HG02970 (cell line): ENCODE results near the gene MRPL28.
"Not testable (repeated sequence)": the region's sequence is repeated elsewhere in the genome, so short reads cannot be mapped to it uniquely, and the experiment has no call there.

Source experiments
- ATAC-seq: cut with Tn5 transposase; IDR thresholded peaks from one replicate; pipeline ENCODE4 v1.9.1; 2021; ENCODE audit warnings: mild to moderate bottlenecking, moderate library complexity, moderate number of reproducible peaks; ENCODE audit not compliant: unreplicated experiment, low FRiP score

MRPL28 gene

GRCh38 chr16:361872-362701 lies 8.3 kb downstream of the MRPL28 start:
- ATAC-seq, result no peak

GRCh38 chr16:361341-361871 lies 8.9 kb downstream of the MRPL28 start:
- ATAC-seq, result no peak

GRCh38 chr16:360698-361336 lies 9.5 kb downstream of the MRPL28 start:
- no peak for ATAC-seq

- ATAC-seq, result no peak
Measured at GRCh38 chr16:359871-360697, 10.3 kb downstream of the MRPL28 start.

GRCh38 chr16:359067-359763 lies 11.1 kb downstream of the MRPL28 start:
- ATAC-seq, result no peak

- ATAC-seq, result no peak
Measured at GRCh38 chr16:356741-357140, 13.6 kb downstream of the MRPL28 start.

- no peak for ATAC-seq
Measured at GRCh38 chr16:354971-355461, 15.3 kb downstream of the MRPL28 start.

GRCh38 chr16:354291-354881 lies 16.0 kb downstream of the MRPL28 start:
- ATAC-seq, result no peak

GRCh38 chr16:353404-354290 lies 16.7 kb downstream of the MRPL28 start:
- no peak for ATAC-seq

- ATAC-seq, result peak; percentile 61
Measured at GRCh38 chr16:352547-353403, 17.6 kb downstream of the MRPL28 start, which contains the start of gene AXIN1. Gene AXIN1, minus strand, starts transcription at chr16:352723. Its CDS starts 5,698 bp downstream, at chr16:347025.

- peak; percentile 34 for ATAC-seq
Measured at GRCh38 chr16:351804-352520, 18.4 kb downstream of the MRPL28 start.

GRCh38 chr16:350203-350602 lies 20.1 kb downstream of the MRPL28 start:
- ATAC-seq, result no peak

GRCh38 chr16:349211-349610 lies 21.1 kb downstream of the MRPL28 start:
- ATAC-seq, result no peak

- not testable (repeated sequence) for ATAC-seq
Measured at GRCh38 chr16:348495-348894, 21.8 kb downstream of the MRPL28 start.

- ATAC-seq, result no peak
Measured at GRCh38 chr16:347203-347602, 23.1 kb downstream of the MRPL28 start.

GRCh38 chr16:346587-346986 lies 23.8 kb downstream of the MRPL28 start:
- ATAC-seq, result no peak

GRCh38 chr16:345772-346171 lies 24.6 kb downstream of the MRPL28 start:
- ATAC-seq, result no peak
